ENCODE measurements around the gene CILP. TPM values are rescaled to one million over a fixed set of nuclear protein-coding genes. Genes with fewer than 3 reads are reported as not detected.

The CILP gene
- total and polyA plus RNA-seq, 2 of the 13 experiments (the other 11 are each of a cell fraction or from before 2014, with no cell fraction given) = 0.03 TPM; not detected in 1

DNA sequence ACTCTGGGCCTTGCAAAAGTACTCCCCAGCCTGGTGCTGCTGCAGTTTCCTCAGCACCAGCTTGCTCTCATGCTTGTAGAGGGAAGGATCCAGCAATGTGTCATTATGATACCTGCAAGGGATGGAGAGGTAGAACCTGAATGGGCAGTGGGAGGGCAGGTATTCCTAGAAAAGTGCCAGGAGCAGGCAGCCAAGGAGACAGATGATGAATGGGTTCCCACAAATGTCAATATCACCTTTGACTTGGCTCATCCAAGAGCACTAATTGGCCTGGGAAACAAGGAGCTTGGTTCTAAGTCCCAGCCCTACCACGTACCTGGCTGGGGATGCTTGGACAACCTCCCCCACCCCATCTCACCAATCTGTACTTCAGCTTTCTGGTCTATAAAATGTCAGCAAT, 9.4 kb downstream of the CILP start:
- ATAC-seq = no peak
- Histone ChIP-seq H3K9ac (ENCODE audit: insufficient read depth, low read depth, low read length) (no peak overlapping the region), H3K4me1 (ENCODE audit: insufficient read depth, low read length) (no peaks in the 10 kb centered on the region), H2AFZ (ENCODE audit: low read length) (no peak overlapping the region), H3K79me2 (ENCODE audit: insufficient read depth, low read length) (no peaks in the 10 kb centered on the region), H4K20me1 (ENCODE audit: insufficient read depth, low read length) (no peaks in the 10 kb centered on the region), H3K4me2 (ENCODE audit: low read depth, low read length) (no peak overlapping the region), H3K4me3 (replicated peaks in 1 of 3; ENCODE audit: insufficient read depth in 1 of 3, low read depth in 2 of 3, low read length in 3 of 3) (no peak overlapping the region), H3K9me3 (ENCODE audit: low read length) (no peaks in the 10 kb centered on the region), H3K27ac (ENCODE audit: extremely low read length, insufficient read depth, low read length) (no peak overlapping the region), H3K36me3 (replicated peaks in 1 of 2; ENCODE audit: control insufficient read depth in 1 of 2, insufficient read depth in 2 of 2, low read length in 2 of 2) (no peaks in the 10 kb centered on the region), H3K27me3 (ENCODE audit: control insufficient read depth in 1 of 2, insufficient read depth in 2 of 2, low read length in 2 of 2) (peaks cover 2 to 24% of the 10 kb centered on the region in 2 experiments; a peak in 3 of 5 replicates)
- in situ Hi-C loops (cut with HindIII; ENCODE audit: extremely low pct_ligation_motif_present, low pct_unique_long_range_greater_than_20kb) (no loop called here), intact Hi-C loops (cut with micrococcal nuclease; ENCODE audit: unreplicated experiment) (no loop called here)
- no peak for FAIRE-seq
- DNase-seq (ENCODE audit: low spot score) = no peak
- POLR2A ChIA-PET = no interaction called here
- no peak for TF ChIP-seq NFATC3 (CRISPR knock-in tag; IDR thresholded peaks at IDR 0.05)
- TF ChIP-seq FOSL2 (CRISPR knock-in tag; IDR thresholded peaks at IDR 0.05) = no peak
- TF ChIP-seq, protein P1, sequence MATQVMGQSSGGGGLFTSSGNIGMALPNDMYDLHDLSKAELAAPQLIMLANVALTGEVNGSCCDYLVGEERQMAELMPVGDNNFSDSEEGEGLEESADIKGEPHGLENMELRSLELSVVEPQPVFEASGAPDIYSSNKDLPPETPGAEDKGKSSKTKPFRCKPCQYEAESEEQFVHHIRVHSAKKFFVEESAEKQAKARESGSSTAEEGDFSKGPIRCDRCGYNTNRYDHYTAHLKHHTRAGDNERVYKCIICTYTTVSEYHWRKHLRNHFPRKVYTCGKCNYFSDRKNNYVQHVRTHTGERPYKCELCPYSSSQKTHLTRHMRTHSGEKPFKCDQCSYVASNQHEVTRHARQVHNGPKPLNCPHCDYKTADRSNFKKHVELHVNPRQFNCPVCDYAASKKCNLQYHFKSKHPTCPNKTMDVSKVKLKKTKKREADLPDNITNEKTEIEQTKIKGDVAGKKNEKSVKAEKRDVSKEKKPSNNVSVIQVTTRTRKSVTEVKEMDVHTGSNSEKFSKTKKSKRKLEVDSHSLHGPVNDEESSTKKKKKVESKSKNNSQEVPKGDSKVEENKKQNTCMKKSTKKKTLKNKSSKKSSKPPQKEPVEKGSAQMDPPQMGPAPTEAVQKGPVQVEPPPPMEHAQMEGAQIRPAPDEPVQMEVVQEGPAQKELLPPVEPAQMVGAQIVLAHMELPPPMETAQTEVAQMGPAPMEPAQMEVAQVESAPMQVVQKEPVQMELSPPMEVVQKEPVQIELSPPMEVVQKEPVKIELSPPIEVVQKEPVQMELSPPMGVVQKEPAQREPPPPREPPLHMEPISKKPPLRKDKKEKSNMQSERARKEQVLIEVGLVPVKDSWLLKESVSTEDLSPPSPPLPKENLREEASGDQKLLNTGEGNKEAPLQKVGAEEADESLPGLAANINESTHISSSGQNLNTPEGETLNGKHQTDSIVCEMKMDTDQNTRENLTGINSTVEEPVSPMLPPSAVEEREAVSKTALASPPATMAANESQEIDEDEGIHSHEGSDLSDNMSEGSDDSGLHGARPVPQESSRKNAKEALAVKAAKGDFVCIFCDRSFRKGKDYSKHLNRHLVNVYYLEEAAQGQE (IDR thresholded peaks at IDR 0.05; ENCODE audit: borderline replicate concordance in 1 of 2, low read depth in 1 of 2, low read length in 2 of 2) = no peak
- TF ChIP-seq ZEB1 (IDR thresholded peaks at IDR 0.05; ENCODE audit: insufficient replicate concordance, low read depth) = no peak
- TF ChIP-seq PAX8 (CRISPR knock-in tag; IDR thresholded peaks at IDR 0.05; ENCODE audit: borderline replicate concordance) = no peak
- no peak for TF ChIP-seq CENPT (CRISPR knock-in tag; IDR thresholded peaks at IDR 0.05; ENCODE audit: low read depth)
- TF ChIP-seq, protein P2, sequence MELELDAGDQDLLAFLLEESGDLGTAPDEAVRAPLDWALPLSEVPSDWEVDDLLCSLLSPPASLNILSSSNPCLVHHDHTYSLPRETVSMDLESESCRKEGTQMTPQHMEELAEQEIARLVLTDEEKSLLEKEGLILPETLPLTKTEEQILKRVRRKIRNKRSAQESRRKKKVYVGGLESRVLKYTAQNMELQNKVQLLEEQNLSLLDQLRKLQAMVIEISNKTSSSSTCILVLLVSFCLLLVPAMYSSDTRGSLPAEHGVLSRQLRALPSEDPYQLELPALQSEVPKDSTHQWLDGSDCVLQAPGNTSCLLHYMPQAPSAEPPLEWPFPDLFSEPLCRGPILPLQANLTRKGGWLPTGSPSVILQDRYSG (CRISPR knock-in tag; IDR thresholded peaks at IDR 0.05) = no peak
- TF ChIP-seq, protein P3, sequence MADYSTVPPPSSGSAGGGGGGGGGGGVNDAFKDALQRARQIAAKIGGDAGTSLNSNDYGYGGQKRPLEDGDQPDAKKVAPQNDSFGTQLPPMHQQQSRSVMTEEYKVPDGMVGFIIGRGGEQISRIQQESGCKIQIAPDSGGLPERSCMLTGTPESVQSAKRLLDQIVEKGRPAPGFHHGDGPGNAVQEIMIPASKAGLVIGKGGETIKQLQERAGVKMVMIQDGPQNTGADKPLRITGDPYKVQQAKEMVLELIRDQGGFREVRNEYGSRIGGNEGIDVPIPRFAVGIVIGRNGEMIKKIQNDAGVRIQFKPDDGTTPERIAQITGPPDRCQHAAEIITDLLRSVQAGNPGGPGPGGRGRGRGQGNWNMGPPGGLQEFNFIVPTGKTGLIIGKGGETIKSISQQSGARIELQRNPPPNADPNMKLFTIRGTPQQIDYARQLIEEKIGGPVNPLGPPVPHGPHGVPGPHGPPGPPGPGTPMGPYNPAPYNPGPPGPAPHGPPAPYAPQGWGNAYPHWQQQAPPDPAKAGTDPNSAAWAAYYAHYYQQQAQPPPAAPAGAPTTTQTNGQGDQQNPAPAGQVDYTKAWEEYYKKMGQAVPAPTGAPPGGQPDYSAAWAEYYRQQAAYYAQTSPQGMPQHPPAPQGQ (CRISPR knock-in tag; IDR thresholded peaks at IDR 0.05; ENCODE audit: borderline replicate concordance) = no peak
- TF ChIP-seq JUNB (CRISPR knock-in tag; IDR thresholded peaks at IDR 0.05; ENCODE audit: borderline replicate concordance) = no peak
- CTCF ChIA-PET (ENCODE audit: low intra/inter-chr PET ratio, low total read pairs) = no interaction called here
- BruUV-seq (replicated peaks) = no TSS peak
- no CpG with 5 or more reads among the region's 1 CpG for WGBS (ENCODE audit: low lambda C conversion rate)
